NT2/D1 (cell line): ENCODE measurements around the gene KRT27.

Experiments used
- DNase-seq: peaks from one replicate; pipeline ENCODE4 v3.0.0-alpha.2; 2011; ENCODE audit warnings: low read depth, low spot score
- H3K27me3 ChIP-seq: 2 replicates; pipeline ENCODE4 v1.6.0; 2011; ENCODE audit warnings: mild to moderate bottlenecking; ENCODE audit not compliant: insufficient read length, insufficient read depth
- H3K36me3 ChIP-seq: 2 replicates; pipeline ENCODE4 v1.6.1; 2011; ENCODE audit warnings: mild to moderate bottlenecking, low read length, mixed read lengths; ENCODE audit not compliant: insufficient read depth, insufficient read length
- H3K4me1 ChIP-seq: 2 replicates; pipeline ENCODE4 v1.5.1; 2011; ENCODE audit not compliant: insufficient read depth, insufficient read length
- H3K4me3 ChIP-seq: 2 replicates; pipeline ENCODE4 v1.5.1; 2011; ENCODE audit warnings: low read depth; ENCODE audit not compliant: insufficient read length
- H3K9ac ChIP-seq: 2 replicates; pipeline ENCODE4 v1.6.0; 2011; ENCODE audit warnings: low read depth; ENCODE audit not compliant: insufficient read length
- H3K9me3 ChIP-seq: 2 replicates; pipeline ENCODE4 v1.5.1; 2011; ENCODE audit warnings: mild to moderate bottlenecking, low read length; ENCODE audit not compliant: insufficient read depth
- SUZ12 ChIP-seq: IDR thresholded peaks from 2 replicates; pipeline ENCODE4 v1.6.1; 2011; ENCODE audit not compliant: insufficient read length, insufficient read depth; ENCODE audit errors: extremely low read depth
- YY1 ChIP-seq: IDR thresholded peaks from 2 replicates; pipeline ENCODE4 v1.6.1; 2011; ENCODE audit not compliant: insufficient read length, insufficient read depth
- ZNF274 ChIP-seq: IDR thresholded peaks from 2 replicates; pipeline ENCODE4 v1.6.1; 2011; ENCODE audit warnings: mild to moderate bottlenecking, low read depth, low read length

The KRT27 gene

GRCh38 chr17:40806131-40806530 lies 23.8 kb upstream of the KRT27 start:
- Histone ChIP-seq H3K9ac (no peak overlapping the region), H3K27me3 (peaks cover 19% of the 10 kb centered on the region), H3K9me3 (no peaks in the 10 kb centered on the region), H3K36me3 (no peaks in the 10 kb centered on the region), H3K4me1 (no peaks in the 10 kb centered on the region), H3K4me3 (no peak overlapping the region)
- TF ChIP-seq ZNF274, result no peak
- TF ChIP-seq YY1, result no peak
- TF ChIP-seq SUZ12, result no peak
- DNase-seq, result no peak

DNA sequence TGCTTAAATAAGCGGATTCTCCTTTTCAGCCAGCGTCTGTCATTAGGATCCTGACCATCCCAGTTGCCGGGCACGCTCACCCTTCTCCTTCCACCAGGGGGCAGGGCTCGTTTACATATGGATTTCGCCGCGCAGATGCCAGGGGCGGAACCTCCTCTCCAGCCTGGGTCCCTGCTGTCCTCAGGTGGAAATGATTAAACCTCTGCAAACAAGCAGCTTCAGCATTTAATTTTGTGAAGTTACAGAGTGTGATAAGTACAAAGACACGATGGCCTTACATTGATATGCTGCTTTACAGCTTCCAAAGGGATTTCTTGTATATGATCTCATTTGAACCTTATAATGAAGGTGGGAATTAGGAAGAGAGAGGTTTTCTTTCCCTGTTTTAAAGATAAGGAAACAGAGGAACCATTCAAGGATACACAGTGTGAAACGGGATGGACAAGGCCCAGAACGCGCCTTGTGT lies 21.3 kb upstream of the KRT27 start:
- peak; percentile 48 for DNase-seq
- Histone ChIP-seq H3K9me3 (no peaks in the 10 kb centered on the region), H3K27me3 (peaks cover 19% of the 10 kb centered on the region), H3K9ac (no peak overlapping the region), H3K4me1 (no peaks in the 10 kb centered on the region), H3K36me3 (no peaks in the 10 kb centered on the region), H3K4me3 (no peak overlapping the region)
- TF ChIP-seq ZNF274 (no peak), YY1 (no peak), SUZ12 (no peak)

DNA sequence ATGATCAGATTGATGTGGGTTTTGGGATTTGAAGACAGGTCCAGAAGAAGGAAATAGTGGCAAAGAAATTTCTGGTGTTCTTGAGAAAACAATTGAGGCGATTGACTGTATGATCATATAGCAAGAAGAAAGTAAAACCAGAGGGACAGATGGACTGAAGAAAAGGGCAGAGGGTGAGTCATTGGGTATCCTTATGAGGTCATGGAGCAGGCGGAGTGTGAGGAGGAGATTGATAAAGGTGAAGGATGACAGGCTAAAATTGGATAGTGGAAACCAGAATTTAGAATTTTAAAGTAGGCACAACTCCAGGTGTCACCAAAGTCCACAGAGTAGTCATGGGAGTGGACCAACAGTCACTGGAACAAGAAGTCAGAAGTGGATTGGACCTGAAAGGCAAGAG lies 18.8 kb upstream of the KRT27 start:
- Histone ChIP-seq H3K27me3 (peaks cover 19% of the 10 kb centered on the region), H3K9ac (no peak overlapping the region), H3K9me3 (no peaks in the 10 kb centered on the region), H3K4me1 (no peaks in the 10 kb centered on the region), H3K36me3 (no peaks in the 10 kb centered on the region), H3K4me3 (no peak overlapping the region)
- no peak for DNase-seq
- TF ChIP-seq SUZ12 (no peak), ZNF274 (no peak), YY1 (no peak)

DNA sequence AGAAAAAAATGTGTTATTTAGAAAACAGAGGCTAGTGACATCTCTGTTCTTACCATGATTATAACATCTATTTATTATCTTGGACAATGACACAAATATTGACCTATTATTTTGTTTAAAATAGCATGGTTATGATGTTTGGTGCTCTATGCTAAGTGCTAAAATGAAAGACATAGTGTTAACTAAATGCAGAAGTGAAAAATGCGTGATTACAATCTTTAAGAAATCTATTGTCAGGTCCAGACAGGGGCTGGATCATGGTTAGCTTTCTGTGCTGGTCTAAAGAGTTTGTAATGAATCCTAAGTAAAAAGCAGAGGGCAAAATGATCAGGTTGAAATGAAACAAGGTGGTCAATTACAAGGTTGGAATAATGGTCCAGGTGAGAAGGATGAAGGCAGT lies 18.0 kb upstream of the KRT27 start:
- no peaks in the 10 kb centered on the region for H3K36me3 ChIP-seq
- H3K27me3 ChIP-seq, result peaks cover 19% of the 10 kb centered on the region
- H3K9ac ChIP-seq, result no peak overlapping the region
- TF ChIP-seq YY1 (no peak), ZNF274 (no peak), SUZ12 (no peak)
- DNase-seq, result no peak
- H3K4me1 ChIP-seq, result no peaks in the 10 kb centered on the region
- no peaks in the 10 kb centered on the region for H3K9me3 ChIP-seq
- H3K4me3 ChIP-seq, result no peak overlapping the region

- TF ChIP-seq YY1 (no peak), ZNF274 (no peak), SUZ12 (no peak)
- no peak for DNase-seq
- Histone ChIP-seq H3K4me1 (no peaks in the 10 kb centered on the region), H3K9me3 (no peaks in the 10 kb centered on the region), H3K4me3 (no peak within 1 kb of the TSS), H3K36me3 (no peaks in the 10 kb centered on the region), H3K9ac (no peak within 1 kb of the TSS), H3K27me3 (peaks cover 14% of the 10 kb centered on the region)
Measured at GRCh38 chr17:40799859-40800258, 17.5 kb upstream of the KRT27 start, which contains the start of gene KRT28. Gene KRT28, minus strand, starts transcription at chr17:40799959. Its CDS starts 66 bp downstream, at chr17:40799893.

- TF ChIP-seq YY1 (no peak), ZNF274 (no peak), SUZ12 (no peak)
- DNase-seq, result no peak
- Histone ChIP-seq H3K4me1 (no peaks in the 10 kb centered on the region), H3K27me3 (peaks cover 7% of the 10 kb centered on the region), H3K9ac (no peak overlapping the region), H3K4me3 (no peak overlapping the region), H3K36me3 (no peaks in the 10 kb centered on the region), H3K9me3 (no peaks in the 10 kb centered on the region)
Measured at GRCh38 chr17:40796846-40797245, 14.5 kb upstream of the KRT27 start.

DNA sequence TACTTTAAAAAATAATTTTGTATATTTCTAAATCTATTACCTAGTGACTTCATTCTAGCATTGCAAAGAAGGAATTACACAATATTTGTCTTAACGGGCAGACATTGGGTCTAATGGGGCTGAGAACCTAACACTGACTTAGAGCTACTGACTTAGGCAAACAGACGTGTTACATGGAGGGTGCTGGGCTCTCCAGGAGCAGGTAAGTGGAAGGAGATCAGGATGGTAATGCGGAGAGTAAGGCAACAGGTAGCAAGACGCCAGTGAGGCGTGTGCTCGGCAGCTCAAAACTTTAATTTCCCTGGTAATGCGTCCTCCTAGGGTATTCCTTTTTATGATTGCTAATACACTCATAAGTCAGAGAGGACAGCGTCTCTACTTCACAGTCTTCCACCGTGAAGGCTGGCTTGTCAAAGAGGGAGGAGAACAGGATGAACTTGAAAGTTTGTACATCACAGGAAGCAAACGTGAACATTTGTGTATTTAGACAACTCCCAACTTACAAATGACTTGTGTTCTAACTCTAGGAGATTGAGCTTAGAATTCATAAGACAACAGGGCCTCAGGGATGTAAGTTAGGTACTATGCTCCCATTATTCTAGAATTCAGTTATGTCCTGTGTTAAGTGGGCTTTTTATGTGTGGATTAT lies 12.8 kb upstream of the KRT27 start:
- Histone ChIP-seq H3K27me3 (no peaks in the 10 kb centered on the region), H3K4me3 (no peak overlapping the region), H3K9ac (no peak overlapping the region), H3K4me1 (no peaks in the 10 kb centered on the region), H3K9me3 (no peaks in the 10 kb centered on the region), H3K36me3 (no peaks in the 10 kb centered on the region)
- TF ChIP-seq ZNF274 (no peak), YY1 (no peak), SUZ12 (no peak)
- DNase-seq, result no peak
